Osteocyte (in vitro differentiated cells): ENCODE measurements around the gene RNF208. TPM values are rescaled to one million over a fixed set of nuclear protein-coding genes. Genes with fewer than 3 reads are reported as not detected.

Source experiments
- DNase-seq: peaks from one replicate; pipeline ENCODE4 v3.0.0; 2021; ENCODE audit warnings: mixed read lengths; ENCODE audit not compliant: unreplicated experiment; ENCODE audit errors: extremely low spot score
- H3K27ac Mint-ChIP-seq: one replicate; pipeline ENCODE4 v1.8.0; 2021; ENCODE audit warnings: mild to moderate bottlenecking, mixed read lengths; ENCODE audit not compliant: unreplicated experiment
- H3K27me3 Mint-ChIP-seq: one replicate; pipeline ENCODE4 v1.8.0; 2021; ENCODE audit warnings: mixed read lengths; ENCODE audit not compliant: unreplicated experiment
- H3K36me3 Mint-ChIP-seq: one replicate; pipeline ENCODE4 v1.8.0; 2021; ENCODE audit warnings: mixed read lengths; ENCODE audit not compliant: unreplicated experiment
- H3K4me1 Mint-ChIP-seq: one replicate; pipeline ENCODE4 v1.8.0; 2021; ENCODE audit warnings: mixed read lengths; ENCODE audit not compliant: unreplicated experiment
- H3K4me3 Mint-ChIP-seq: one replicate; pipeline ENCODE4 v1.8.0; 2021; ENCODE audit warnings: mild to moderate bottlenecking, moderate library complexity, mixed read lengths; ENCODE audit not compliant: unreplicated experiment
- H3K9me3 Mint-ChIP-seq: one replicate; pipeline ENCODE4 v1.8.0; 2021; ENCODE audit warnings: mixed read lengths; ENCODE audit not compliant: unreplicated experiment
- total RNA-seq: library from RNA; stranded (reverse); gene quantifications from 2 replicates; pipeline ENCODE4 v1.2.1, GENCODE V29; 2021
- TF ChIP-seq, protein P1 (sequence below): fragments of 200-600 bp; sonication (generic); IDR thresholded peaks from 2 replicates; pipeline ENCODE4 v1.5.0; 2021; ENCODE audit warnings: antibody characterized with exemption, mild to moderate bottlenecking, moderate library complexity

The RNF208 gene
- total RNA-seq, 1 donor from 2014 or later: 7.2 TPM

DNA sequence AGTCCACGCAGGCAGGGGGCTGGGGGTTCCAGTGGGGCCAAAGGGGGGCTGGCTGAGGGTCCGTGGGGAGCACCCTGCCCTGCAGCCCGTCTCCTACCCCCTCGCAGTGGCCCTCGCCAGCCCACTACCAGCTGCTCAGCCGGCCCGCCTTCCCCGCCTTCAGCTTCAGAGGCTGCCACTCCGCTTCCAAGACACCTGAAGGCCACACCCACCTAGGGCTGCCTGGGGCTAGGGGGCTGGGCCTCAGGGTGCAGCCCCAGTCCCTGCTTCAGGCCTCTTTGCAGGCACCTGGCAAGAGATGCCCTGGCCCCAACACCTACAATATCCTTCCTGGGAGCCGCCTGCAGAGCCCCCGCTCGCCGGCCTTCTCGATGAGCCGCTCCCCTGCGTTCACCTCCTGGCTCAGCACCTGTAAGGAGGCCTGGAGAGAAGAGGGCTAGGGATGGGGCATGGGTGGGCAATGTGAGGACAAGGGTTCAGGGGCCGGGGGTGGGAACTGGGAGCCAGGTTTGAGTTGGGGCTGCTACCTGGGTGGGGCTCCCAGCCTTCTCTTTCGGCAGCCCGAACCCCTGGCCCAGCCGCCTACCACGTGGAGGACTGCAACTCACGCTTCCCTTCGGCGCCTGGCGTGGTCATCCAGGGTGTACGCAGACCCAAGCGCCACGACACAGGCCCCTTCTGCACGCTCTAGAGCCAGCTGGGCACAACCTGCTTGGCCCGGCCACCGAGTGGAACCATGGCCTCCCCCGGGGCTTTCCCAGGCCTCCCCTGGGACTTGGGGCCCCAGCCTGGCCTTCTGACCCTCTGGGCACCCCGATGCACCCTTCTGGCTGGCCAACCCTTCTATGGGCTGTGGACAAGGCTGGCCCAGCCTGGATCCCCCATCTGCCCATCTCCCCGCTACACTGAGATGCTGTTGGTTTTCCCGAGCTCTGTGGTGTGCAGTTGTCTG lies 30.8 kb upstream of the RNF208 start:
- H3K4me3 Mint-ChIP-seq: no peak overlapping the region
- TF ChIP-seq, protein P1, sequence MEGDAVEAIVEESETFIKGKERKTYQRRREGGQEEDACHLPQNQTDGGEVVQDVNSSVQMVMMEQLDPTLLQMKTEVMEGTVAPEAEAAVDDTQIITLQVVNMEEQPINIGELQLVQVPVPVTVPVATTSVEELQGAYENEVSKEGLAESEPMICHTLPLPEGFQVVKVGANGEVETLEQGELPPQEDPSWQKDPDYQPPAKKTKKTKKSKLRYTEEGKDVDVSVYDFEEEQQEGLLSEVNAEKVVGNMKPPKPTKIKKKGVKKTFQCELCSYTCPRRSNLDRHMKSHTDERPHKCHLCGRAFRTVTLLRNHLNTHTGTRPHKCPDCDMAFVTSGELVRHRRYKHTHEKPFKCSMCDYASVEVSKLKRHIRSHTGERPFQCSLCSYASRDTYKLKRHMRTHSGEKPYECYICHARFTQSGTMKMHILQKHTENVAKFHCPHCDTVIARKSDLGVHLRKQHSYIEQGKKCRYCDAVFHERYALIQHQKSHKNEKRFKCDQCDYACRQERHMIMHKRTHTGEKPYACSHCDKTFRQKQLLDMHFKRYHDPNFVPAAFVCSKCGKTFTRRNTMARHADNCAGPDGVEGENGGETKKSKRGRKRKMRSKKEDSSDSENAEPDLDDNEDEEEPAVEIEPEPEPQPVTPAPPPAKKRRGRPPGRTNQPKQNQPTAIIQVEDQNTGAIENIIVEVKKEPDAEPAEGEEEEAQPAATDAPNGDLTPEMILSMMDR: no peak
- peaks cover 15% of the 10 kb centered on the region for H3K4me1 Mint-ChIP-seq
- H3K9me3 Mint-ChIP-seq: no peaks in the 10 kb centered on the region
- H3K27ac Mint-ChIP-seq: no peak overlapping the region
- H3K27me3 Mint-ChIP-seq: no peaks in the 10 kb centered on the region
- no peaks in the 10 kb centered on the region for H3K36me3 Mint-ChIP-seq
- no peak for DNase-seq

DNA sequence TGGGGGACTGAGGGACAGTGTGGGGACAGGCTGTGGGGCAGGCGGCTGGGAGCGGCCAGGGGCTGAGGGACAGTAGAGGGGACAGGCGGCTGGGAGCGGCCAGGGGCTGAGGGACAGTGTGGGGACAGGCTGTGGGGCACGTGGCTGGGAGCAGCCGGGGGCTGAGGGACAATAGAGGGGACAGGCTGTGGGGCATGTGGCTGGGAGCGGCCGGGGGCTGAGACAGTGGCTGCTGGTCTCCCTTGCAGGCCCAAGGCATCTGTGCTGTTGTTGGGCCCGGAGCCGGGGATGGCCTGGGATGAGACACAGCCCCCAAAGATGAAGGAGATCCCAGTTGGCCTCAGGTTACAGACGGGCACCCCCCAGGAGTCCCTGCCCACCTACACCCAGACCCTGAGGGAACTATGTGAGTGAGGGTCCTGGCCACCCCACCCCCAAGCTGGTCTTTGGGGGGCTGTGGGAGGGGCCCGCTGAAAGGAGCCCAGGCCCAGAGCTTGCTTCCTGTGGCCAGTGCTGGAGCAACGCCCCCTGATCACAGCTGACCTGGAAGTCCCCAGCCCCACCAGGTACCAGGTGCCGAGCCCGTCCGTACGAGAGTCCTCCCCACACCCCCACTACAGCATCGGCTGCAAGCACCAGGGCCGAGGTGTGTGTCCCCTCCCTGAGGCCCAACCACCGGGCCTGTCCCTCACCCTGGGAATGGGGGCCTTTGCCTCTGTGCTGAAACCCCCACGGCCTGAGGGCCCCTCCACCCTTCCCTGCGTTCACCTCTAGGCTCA lies 29.6 kb upstream of the RNF208 start:
- Mint-ChIP-seq H3K4me3 (no peak overlapping the region), H3K9me3 (no peaks in the 10 kb centered on the region), H3K36me3 (no peaks in the 10 kb centered on the region), H3K27ac (no peak overlapping the region), H3K27me3 (no peaks in the 10 kb centered on the region), H3K4me1 (peaks cover 16% of the 10 kb centered on the region)
- TF ChIP-seq, protein P1: no peak
- no peak for DNase-seq

DNA sequence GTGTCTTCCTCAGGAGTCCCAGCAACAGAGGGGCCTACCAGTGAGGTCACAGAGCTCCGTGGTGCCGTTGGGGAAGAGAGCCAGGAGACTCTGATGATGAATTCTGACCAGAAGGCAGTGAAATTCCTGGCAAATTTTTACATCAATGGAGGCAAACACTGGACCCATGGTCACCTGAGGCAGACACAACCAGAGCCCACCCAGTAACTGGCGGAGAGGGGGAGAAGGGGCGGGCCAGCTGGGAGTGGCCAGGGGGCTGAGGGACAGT lies 29.1 kb upstream of the RNF208 start, which contains the start of gene STPG3:
Gene STPG3, plus strand, starts transcription at position 93 of the 268 bp plus-strand sequence. Its CDS starts 1 bp downstream, at position 94.
- Mint-ChIP-seq H3K36me3 (no peaks in the 10 kb centered on the region), H3K27ac (no peak within 1 kb of the TSS), H3K4me1 (peaks cover 11% of the 10 kb centered on the region), H3K27me3 (no peaks in the 10 kb centered on the region), H3K9me3 (no peaks in the 10 kb centered on the region), H3K4me3 (no peak within 1 kb of the TSS)
- no peak for DNase-seq
- TF ChIP-seq, protein P1: no peak

DNA sequence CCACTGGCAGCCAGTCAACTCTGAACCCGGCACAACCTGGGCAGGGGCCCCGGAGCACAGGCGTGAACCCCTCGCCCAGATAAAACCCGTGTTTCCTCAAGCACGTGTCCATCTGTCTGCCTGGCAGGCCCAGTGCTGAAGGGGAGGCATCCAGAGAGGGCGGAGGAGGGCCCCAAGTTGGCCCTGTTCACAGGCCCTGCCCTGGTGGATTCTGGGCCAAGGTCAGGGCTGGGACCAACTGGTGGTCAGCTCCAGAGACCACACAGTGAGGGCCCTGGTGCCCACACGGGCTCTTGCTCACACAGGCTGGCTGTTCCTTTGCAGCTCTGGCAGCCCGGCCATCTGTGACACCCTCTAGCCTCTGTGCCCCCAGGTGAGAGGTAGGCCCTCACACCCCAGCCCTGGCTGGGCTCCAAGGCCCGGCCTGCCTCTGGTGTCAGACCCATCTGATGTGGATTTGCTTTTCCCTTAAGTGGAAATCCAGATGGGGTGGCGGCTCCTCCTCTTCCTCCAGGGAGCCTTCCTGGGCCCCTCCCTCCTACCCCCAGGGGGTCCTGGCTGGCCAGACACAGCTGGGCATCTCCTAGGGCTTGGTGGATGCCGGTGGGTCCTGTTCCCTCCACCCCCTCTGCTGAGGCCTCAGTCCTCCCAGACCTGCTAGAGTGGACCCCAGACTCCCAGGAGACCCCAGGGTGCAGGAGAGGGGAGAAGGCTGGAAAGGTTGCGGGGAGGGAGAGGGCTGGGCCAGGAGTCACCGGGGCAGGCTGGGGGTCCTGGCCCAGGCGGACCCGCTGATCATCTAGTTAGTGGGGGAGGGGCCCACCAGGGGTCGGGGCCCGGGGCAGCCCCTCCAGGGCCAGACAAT lies 28.5 kb upstream of the RNF208 start:
- TF ChIP-seq, protein P1: no peak
- H3K27me3 Mint-ChIP-seq: no peaks in the 10 kb centered on the region
- no peaks in the 10 kb centered on the region for H3K9me3 Mint-ChIP-seq
- no peak overlapping the region for H3K4me3 Mint-ChIP-seq
- H3K36me3 Mint-ChIP-seq: no peaks in the 10 kb centered on the region
- H3K4me1 Mint-ChIP-seq: peaks cover 10% of the 10 kb centered on the region
- no peak overlapping the region for H3K27ac Mint-ChIP-seq
- DNase-seq: no peak
